Renal pelvis (tissue), 12 donors: Measurements from ENCODE around the gene ZFP37. TPM values are rescaled to one million over a fixed set of nuclear protein-coding genes. Genes with fewer than 3 reads are reported as not detected.
"Not testable (repeated sequence)": the region's sequence is repeated elsewhere in the genome, so short reads cannot be mapped to it uniquely, and the experiment has no call there.

Experiments used
- DNase-seq: peaks from one replicate; pipeline ENCODE4 v3.0.0-alpha.2; 2013
- long read RNA-seq, 16 experiments: transcript quantifications; one replicate each; lab custom pipeline, GENCODE V29; 2026
- polyA plus RNA-seq, 3 donors: library from polyadenylated mRNA; unstranded; fragments of 120-200 nt; gene quantifications; one replicate each; pipeline ENCODE4 v1.2.1, GENCODE V29; 2013; ENCODE audit not compliant: insufficient read length in 3 of 3

The ZFP37 gene
- 10 to 100 TPM in 2 of 3 donors, 1 to 10 TPM in 1; 9.6 to 12.2 (median 10.8) TPM for polyA plus RNA-seq
- long read RNA-seq, donor 1, full-length matches to known transcripts = 3 of 3 reads
- long read RNA-seq, donor 1, partial matches to known transcripts = 0 of 3 reads
- long read RNA-seq, donor 1, other reads (novel, unspliced or antisense) = 0 of 3 reads
- long read RNA-seq, donor 2, full-length matches to known transcripts = 6 of 6 reads
- long read RNA-seq, donor 2, partial matches to known transcripts = 0 of 6 reads
- long read RNA-seq, donor 2, other reads (novel, unspliced or antisense) = 0 of 6 reads
- long read RNA-seq, donor 3, full-length matches to known transcripts = 3 of 3 reads
- long read RNA-seq, donor 3, partial matches to known transcripts = 0 of 3 reads
- long read RNA-seq, donor 3, other reads (novel, unspliced or antisense) = 0 of 3 reads
- long read RNA-seq, donor 4 = 0 reads
- long read RNA-seq, donor 5, full-length matches to known transcripts = 2 of 2 reads
- long read RNA-seq, donor 5, partial matches to known transcripts = 0 of 2 reads
- long read RNA-seq, donor 5, other reads (novel, unspliced or antisense) = 0 of 2 reads
- long read RNA-seq, donor 6, full-length matches to known transcripts = 1 of 1 reads
- long read RNA-seq, donor 6, partial matches to known transcripts = 0 of 1 reads
- long read RNA-seq, donor 6, other reads (novel, unspliced or antisense) = 0 of 1 reads
- long read RNA-seq, donor 7, full-length matches to known transcripts = 4 of 4 reads
- long read RNA-seq, donor 7, partial matches to known transcripts = 0 of 4 reads
- long read RNA-seq, donor 7, other reads (novel, unspliced or antisense) = 0 of 4 reads
- long read RNA-seq, donor 8, partial matches to known transcripts = 0 of 2 reads
- long read RNA-seq, donor 8, other reads (novel, unspliced or antisense) = 0 of 2 reads
- long read RNA-seq, donor 9, full-length matches to known transcripts = 5 of 5 reads
- long read RNA-seq, donor 9, partial matches to known transcripts = 0 of 5 reads
- long read RNA-seq, donor 9, other reads (novel, unspliced or antisense) = 0 of 5 reads
- long read RNA-seq, donor 10, full-length matches to known transcripts = 2 of 2 reads
- long read RNA-seq, donor 10, partial matches to known transcripts = 0 of 2 reads
- long read RNA-seq, donor 10, other reads (novel, unspliced or antisense) = 0 of 2 reads
- long read RNA-seq, donor 11, full-length matches to known transcripts = 3 of 3 reads
- long read RNA-seq, donor 11, partial matches to known transcripts = 0 of 3 reads
- long read RNA-seq, donor 11, other reads (novel, unspliced or antisense) = 0 of 3 reads
- long read RNA-seq, donor 12, full-length matches to known transcripts = 2 of 2 reads
- long read RNA-seq, donor 12, partial matches to known transcripts = 0 of 2 reads
- long read RNA-seq, donor 12, other reads (novel, unspliced or antisense) = 0 of 2 reads
- long read RNA-seq, donor 13, full-length matches to known transcripts = 2 of 2 reads
- long read RNA-seq, donor 13, partial matches to known transcripts = 0 of 2 reads
- long read RNA-seq, donor 13, other reads (novel, unspliced or antisense) = 0 of 2 reads
- long read RNA-seq, donor 14 = 0 reads
- long read RNA-seq, donor 15, full-length matches to known transcripts = 2 of 2 reads
- long read RNA-seq, donor 15, partial matches to known transcripts = 0 of 2 reads
- long read RNA-seq, donor 15, other reads (novel, unspliced or antisense) = 0 of 2 reads
- long read RNA-seq, donor 16, full-length matches to known transcripts = 5 of 5 reads
- long read RNA-seq, donor 16, partial matches to known transcripts = 0 of 5 reads
- long read RNA-seq, donor 16, other reads (novel, unspliced or antisense) = 0 of 5 reads

GRCh38 chr9:113056191-113057106 is at the start of gene ZFP37:
TSS of gene ZFP37 (minus strand) at chr9:113056724. CDS start at chr9:113056688, 36 bp downstream.
- peak; percentile 94 for DNase-seq

- not testable (repeated sequence) for DNase-seq
Measured at GRCh38 chr9:113105345-113105744, 48.8 kb upstream of the ZFP37 start.

- no peak for DNase-seq
Measured at GRCh38 chr9:113095561-113095960, 39.0 kb upstream of the ZFP37 start.

- DNase-seq = not testable (repeated sequence)
Measured at GRCh38 chr9:113089924-113090323, 33.4 kb upstream of the ZFP37 start.

- DNase-seq = not testable (repeated sequence)
Measured at GRCh38 chr9:113089143-113089505, 32.6 kb upstream of the ZFP37 start.

GRCh38 chr9:113088456-113089142 is 32.1 kb upstream of the ZFP37 start:
- DNase-seq = peak; percentile 7

GRCh38 chr9:113062932-113063310 is 6.4 kb upstream of the ZFP37 start:
- not testable (repeated sequence) for DNase-seq

GRCh38 chr9:113062256-113062931 is 5.9 kb upstream of the ZFP37 start:
- not testable (repeated sequence) for DNase-seq

GRCh38 chr9:113061072-113061850 is 4.7 kb upstream of the ZFP37 start:
- DNase-seq = not testable (repeated sequence)

GRCh38 chr9:113059581-113060284 is 3.2 kb upstream of the ZFP37 start:
- DNase-seq = not testable (repeated sequence)

GRCh38 chr9:113057193-113057592 is 669 bp upstream of the ZFP37 start:
- no peak for DNase-seq

- DNase-seq = no peak
Measured at GRCh38 chr9:113042884-113043657, 13.5 kb downstream of the ZFP37 start.

- no peak for DNase-seq
Measured at GRCh38 chr9:113026200-113026599, 30.3 kb downstream of the ZFP37 start.

- DNase-seq = no peak
Measured at GRCh38 chr9:113018247-113018646, 38.3 kb downstream of the ZFP37 start.

- DNase-seq = no peak
Measured at GRCh38 chr9:113012492-113012891, 44.0 kb downstream of the ZFP37 start.

GRCh38 chr9:113011911-113012381 is 44.6 kb downstream of the ZFP37 start, which contains the start of gene ZNF883:
TSS of gene ZNF883 (minus strand) at chr9:113012192.
- peak; percentile 81 for DNase-seq
